Measurements from ENCODE around the gene MDGA2. TPM values are rescaled to one million over a fixed set of nuclear protein-coding genes. Genes with fewer than 3 reads are reported as not detected.

The MDGA2 gene
- total and polyA plus RNA-seq, 2 of the 4 experiments (the other 2 are of a cell fraction), result 0.02 TPM; not detected in 1

GRCh38 chr14:47270715-47271114, 404.7 kb downstream of the MDGA2 start:
- ATAC-seq (ENCODE audit: low read depth) (no peak), DNase-seq (no peak)
- in situ Hi-C loops (cut with MboI; ENCODE audit: low sequenced_read_pairs), result no loop called here
- Histone ChIP-seq H3K27ac (ENCODE audit: insufficient read depth, low read length) (no peak overlapping the region), H2AK5ac (ENCODE audit: low read depth, low read length) (no peak overlapping the region), H2AK9ac (replicated peaks; ENCODE audit: low read depth, low read length, poor library complexity) (no peak overlapping the region), H3K4me3 (ENCODE audit: insufficient read depth, low read depth, low read length) (no peak overlapping the region), H3K79me1 (ENCODE audit: low read depth in 1 of 2, low read length in 2 of 2) (no peaks in the 10 kb centered on the region), H3K9me1 (ENCODE audit: insufficient read depth, low read length) (no peaks in the 10 kb centered on the region), H2AFZ (replicated peaks; ENCODE audit: low read length, poor library complexity) (no peak overlapping the region), H4K8ac (ENCODE audit: low read depth in 2 of 2, low read length in 2 of 2) (no peak overlapping the region), H3K18ac (ENCODE audit: low read depth, low read length) (no peak overlapping the region), H3K36me3 (ENCODE audit: control insufficient read depth, insufficient read depth, low read length) (no peaks in the 10 kb centered on the region), H3K4me1 (ENCODE audit: control insufficient read depth, insufficient read depth, low read length) (no peaks in the 10 kb centered on the region), H3K14ac (replicated peaks; ENCODE audit: low read depth, low read length) (no peak overlapping the region), H3K27me3 (ENCODE audit: control insufficient read depth, insufficient read depth, low read length) (no peaks in the 10 kb centered on the region), H3K4ac (ENCODE audit: low read depth, low read length) (no peak overlapping the region), H2BK5ac (ENCODE audit: low read depth, low read length, poor library complexity, severe bottlenecking) (no peak overlapping the region), H3K23ac (ENCODE audit: low read depth, low read length) (no peak overlapping the region), H3K9ac (ENCODE audit: low read depth, low read length) (no peak overlapping the region), H4K20me1 (ENCODE audit: insufficient read depth, low read length) (no peaks in the 10 kb centered on the region), H2BK15ac (ENCODE audit: low read depth, low read length) (no peak overlapping the region), H3K4me2 (ENCODE audit: low read depth, low read length) (no peak overlapping the region), H3K56ac (ENCODE audit: extremely low read depth, insufficient read depth, low read length) (no peak overlapping the region), H4K91ac (ENCODE audit: insufficient read depth, low read depth, low read length) (no peak overlapping the region), H4K5ac (ENCODE audit: low read depth, low read length) (no peak overlapping the region), H3K9me3 (ENCODE audit: control insufficient read depth, insufficient read depth, low read length) (peaks cover under 1% of the 10 kb centered on the region; the same call in 1 of the 2 replicates), H2BK20ac (ENCODE audit: low read depth, low read length) (no peak overlapping the region), H2BK120ac (ENCODE audit: low read depth, low read length) (no peak overlapping the region)
- BruUV-seq (replicated peaks), result no TSS peak
- TF ChIP-seq MXI1 (IDR thresholded peaks at IDR 0.05; ENCODE audit: borderline replicate concordance, low read depth, low read length) (no peak), RFX5 (IDR thresholded peaks at IDR 0.05; ENCODE audit: low read depth, low read length) (no peak), CTCF (conservative IDR thresholded peaks at IDR 0.05; ENCODE audit: low read depth, low read length) (no peak), ELK1 (IDR thresholded peaks at IDR 0.05; ENCODE audit: borderline replicate concordance, low read depth, low read length) (no peak), FOS (IDR thresholded peaks at IDR 0.05; ENCODE audit: low read depth, low read length) (no peak)
- no CpG with 5 or more reads among the region's 4 CpGs for WGBS, 2 experiments (ENCODE audit: extremely low coverage in 2 of 2, insufficient read length in 1 of 2)
- POLR2A ChIA-PET (ENCODE audit: unreplicated experiment), result no interaction called here
- intact Hi-C loops (cut with micrococcal nuclease), result no loop called here
- dilution Hi-C loops (cut with HindIII; ENCODE audit: low sequenced_read_pairs, unreplicated experiment), result no loop called here
- CTCF ChIA-PET, result no interaction called here

All from IMR-90 (cell line).